Medulla oblongata (tissue), 1 donor: ENCODE results near the gene GSX1.

Experiments
- DNase-seq: peaks from one replicate; pipeline ENCODE4 v3.0.0-alpha.2; 2015; ENCODE audit errors: extremely low spot score

Gene GSX1

DNA sequence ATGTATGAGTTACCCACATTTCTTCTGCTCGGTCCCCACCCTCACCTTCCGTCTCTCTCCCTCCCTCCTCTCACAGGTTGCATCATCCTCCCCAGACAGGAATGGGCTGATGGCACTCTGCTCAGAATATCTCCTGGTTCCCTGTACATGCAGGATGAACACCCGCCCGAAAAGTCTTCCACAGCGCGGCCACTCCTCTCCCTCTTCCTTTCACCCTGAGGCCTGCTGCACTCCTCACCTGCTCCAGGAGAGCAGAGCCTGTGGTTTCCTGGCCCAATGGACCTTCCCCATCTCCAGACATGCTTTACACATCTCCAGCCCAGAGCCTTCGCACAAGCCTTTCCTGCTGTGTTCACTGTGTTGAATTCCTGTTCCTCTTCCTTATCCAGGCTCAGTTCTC is 40.9 kb downstream of the GSX1 start:
- DNase-seq = no peak

DNA sequence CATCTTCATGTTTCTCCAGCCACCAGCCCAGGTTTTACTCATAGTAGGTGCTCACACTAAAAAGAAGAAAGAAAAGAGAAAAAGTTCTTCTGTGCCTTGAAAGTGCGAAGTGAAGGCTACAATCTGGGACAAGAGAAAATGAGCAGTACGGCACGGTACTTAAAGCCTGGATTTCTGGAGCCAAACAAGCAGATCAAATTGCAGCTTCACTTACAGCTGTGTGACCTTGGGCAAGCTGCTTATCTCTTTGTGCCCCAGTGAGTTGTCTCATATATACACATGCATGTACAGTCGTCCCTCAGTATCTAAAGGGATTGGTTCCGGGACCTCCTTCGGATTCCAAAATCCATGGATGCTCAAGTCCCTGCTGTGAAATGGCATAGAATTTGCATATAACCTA is 41.8 kb downstream of the GSX1 start:
- DNase-seq = no peak

DNA sequence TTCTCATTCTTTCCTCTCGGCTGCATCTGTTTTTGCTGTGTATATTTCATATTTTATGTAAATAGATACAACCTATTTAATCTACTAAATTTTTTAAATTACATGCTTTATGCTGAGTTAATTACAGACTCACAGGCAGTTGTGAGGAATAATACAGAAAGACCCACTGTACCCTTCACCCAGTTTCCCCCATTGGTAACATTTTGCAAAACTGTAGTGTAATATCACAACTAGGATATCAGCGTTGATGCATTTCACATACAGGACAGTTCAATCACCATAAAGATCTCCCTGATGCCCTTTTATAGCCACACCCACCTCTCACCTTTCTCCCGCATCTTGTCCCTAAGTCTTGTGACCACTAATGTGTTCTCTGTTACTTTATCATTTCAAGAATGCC is 43.5 kb downstream of the GSX1 start:
- DNase-seq = no peak

DNA sequence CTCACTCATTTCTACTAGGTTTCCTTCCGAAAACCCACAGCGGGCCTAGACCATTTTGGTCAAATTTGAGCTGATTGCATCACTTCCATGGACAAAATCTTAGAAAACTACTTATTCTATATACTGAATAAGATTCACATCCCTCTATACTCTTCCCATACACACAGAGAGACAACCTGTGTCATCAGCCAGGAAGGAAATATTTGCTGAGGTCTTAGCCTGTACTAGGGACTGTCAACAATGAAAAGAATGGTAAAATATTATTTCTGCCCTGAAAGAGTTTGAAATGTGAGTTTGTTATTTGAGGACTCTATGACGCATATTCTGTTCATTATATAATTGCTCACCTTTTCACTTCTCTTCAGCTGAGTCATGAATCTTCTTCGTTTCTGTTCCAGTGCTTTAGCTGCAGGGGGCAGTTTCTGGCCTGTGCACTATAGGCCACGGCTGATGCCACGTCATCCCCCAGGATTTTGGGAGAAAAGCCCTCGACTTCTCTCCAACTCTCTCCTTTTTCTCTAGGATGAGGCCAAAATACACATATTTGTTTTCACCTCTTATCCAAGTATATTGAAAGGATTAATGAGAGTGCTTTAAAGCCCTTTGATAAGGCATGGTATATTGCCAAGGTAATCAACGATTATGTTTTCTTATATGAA is 47.7 kb downstream of the GSX1 start:
- no peak for DNase-seq

DNA sequence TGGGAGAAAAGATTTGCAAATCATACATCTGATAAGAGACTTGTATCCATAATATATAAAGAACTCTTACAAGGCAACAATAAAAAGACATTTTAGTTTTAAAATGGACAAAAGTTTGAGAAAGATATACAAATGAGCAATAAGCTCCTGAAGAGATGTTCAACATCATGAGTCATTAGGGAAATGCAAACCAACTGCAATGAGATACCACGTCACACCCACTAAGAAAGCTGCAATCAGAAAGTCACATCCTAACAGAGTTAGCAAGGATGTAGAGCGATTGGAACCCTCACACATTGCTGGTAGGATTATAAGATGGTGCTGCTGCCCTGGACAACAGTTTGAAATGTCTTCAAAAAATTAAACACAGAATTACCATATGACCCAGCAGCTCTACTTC is 50.3 kb downstream of the GSX1 start:
- no peak for DNase-seq
